IMR-90 (cell line): ENCODE results near the gene MAML3. TPM values are rescaled to one million over a fixed set of nuclear protein-coding genes. Genes with fewer than 3 reads are reported as not detected.

Experiments used
- ATAC-seq: fragments of 200-7000 bp; cut with Tn5 transposase; 2 replicates; pipeline ENCODE4 v1.9.1; 2020; ENCODE audit warnings: low read depth, mild to moderate bottlenecking, moderate library complexity
- BruUV-seq: library from RNA; stranded (reverse); fragments of 400-500 nt; replicated peaks from 2 replicates; lab custom pipeline; 2021; lab: Mats Ljungman, UMichigan
- CTCF ChIA-PET: fragments of 300-600 bp; formaldehyde crosslinking; extraction: SDS; loops from one replicate; lab custom pipeline; 2021; ENCODE audit warnings: antibody characterized with exemption; lab: Yijun Ruan, JAX
- POLR2A ChIA-PET: fragments of 300-600 bp; sonication (Branson Sonifier 250); formaldehyde crosslinking; loops from one replicate; lab custom pipeline; 2022; ENCODE audit warnings: antibody characterized with exemption; ENCODE audit not compliant: unreplicated experiment; lab: Charles Lee
- DNase-seq: peaks from one replicate; pipeline ENCODE4 v3.0.0; 2013
- H2AFZ ChIP-seq: replicated peaks from 2 replicates; pipeline ENCODE3; 2013; ENCODE audit warnings: low read length, mild to moderate bottlenecking; ENCODE audit not compliant: poor library complexity
- H2AK5ac ChIP-seq: 2 replicates; pipeline ENCODE4 v1.6.1; 2013; ENCODE audit warnings: low read depth, low read length, inconsistent platforms
- H2AK9ac ChIP-seq: replicated peaks from 2 replicates; pipeline ENCODE3; 2013; ENCODE audit warnings: mild to moderate bottlenecking, low read depth, low read length, moderate library complexity; ENCODE audit not compliant: poor library complexity
- H2BK120ac ChIP-seq: 2 replicates; pipeline ENCODE4 v1.6.1; 2013; ENCODE audit warnings: low read depth, low read length, inconsistent platforms
- H2BK15ac ChIP-seq: 3 replicates; pipeline ENCODE4 v1.6.1; 2013; ENCODE audit warnings: low read depth, low read length, inconsistent platforms
- H2BK20ac ChIP-seq: 2 replicates; pipeline ENCODE4 v1.6.1; 2013; ENCODE audit warnings: low read depth, mild to moderate bottlenecking, inconsistent platforms, low read length, moderate library complexity
- H2BK5ac ChIP-seq: 2 replicates; pipeline ENCODE4 v1.6.1; 2013; ENCODE audit warnings: mild to moderate bottlenecking, low read depth, low read length, inconsistent platforms; ENCODE audit not compliant: poor library complexity, severe bottlenecking
- H3K14ac ChIP-seq: replicated peaks from 2 replicates; pipeline ENCODE4 v1.6.1; 2013; ENCODE audit warnings: low read depth, low read length, inconsistent platforms
- H3K18ac ChIP-seq: 2 replicates; pipeline ENCODE4 v1.6.1; 2013; ENCODE audit warnings: low read depth, low read length, control low read depth
- H3K23ac ChIP-seq: 2 replicates; pipeline ENCODE4 v1.6.1; 2013; ENCODE audit warnings: low read depth, low read length, inconsistent platforms
- H3K27ac ChIP-seq: 2 replicates; pipeline ENCODE4 v1.5.1; 2013; ENCODE audit warnings: mild to moderate bottlenecking, control low read depth, low read length; ENCODE audit not compliant: insufficient read depth
- H3K27me3 ChIP-seq: 2 replicates; pipeline ENCODE4 v1.6.1; 2013; ENCODE audit warnings: low read length; ENCODE audit not compliant: control insufficient read depth, insufficient read depth
- H3K36me3 ChIP-seq: 2 replicates; pipeline ENCODE4 v1.6.1; 2013; ENCODE audit warnings: low read length, mixed read lengths; ENCODE audit not compliant: control insufficient read depth, insufficient read depth
- H3K4ac ChIP-seq: 2 replicates; pipeline ENCODE4 v1.6.1; 2013; ENCODE audit warnings: low read depth, low read length, inconsistent platforms
- H3K4me1 ChIP-seq: 2 replicates; pipeline ENCODE4 v1.6.1; 2013; ENCODE audit warnings: low read length, mixed read lengths; ENCODE audit not compliant: control insufficient read depth, insufficient read depth
- H3K4me2 ChIP-seq: 2 replicates; pipeline ENCODE4 v1.6.1; 2013; ENCODE audit warnings: low read depth, mild to moderate bottlenecking, control low read depth, low read length, moderate library complexity
- H3K4me3 ChIP-seq: 2 replicates; pipeline ENCODE4 v1.5.1; 2013; ENCODE audit warnings: low read depth, mild to moderate bottlenecking, control low read depth, low read length, moderate library complexity; ENCODE audit not compliant: insufficient read depth
- H3K56ac ChIP-seq: 2 replicates; pipeline ENCODE4 v1.6.1; 2013; ENCODE audit warnings: low read length, inconsistent platforms; ENCODE audit not compliant: insufficient read depth; ENCODE audit errors: extremely low read depth
- H3K79me1 ChIP-seq, 2 experiments: 2 replicates each; pipeline ENCODE4 v1.6.1; 2013; ENCODE audit warnings: low read length in 2 of 2, inconsistent platforms in 1 of 2, low read depth in 1 of 2
- H3K9ac ChIP-seq: 2 replicates; pipeline ENCODE4 v1.6.1; 2013; ENCODE audit warnings: low read depth, low read length, control low read depth
- H3K9me1 ChIP-seq: 2 replicates; pipeline ENCODE4 v1.6.1; 2013; ENCODE audit warnings: low read length, inconsistent platforms; ENCODE audit not compliant: insufficient read depth
- H3K9me3 ChIP-seq: 2 replicates; pipeline ENCODE4 v1.6.1; 2013; ENCODE audit warnings: low read length; ENCODE audit not compliant: control insufficient read depth, insufficient read depth
- H4K20me1 ChIP-seq: 2 replicates; pipeline ENCODE4 v1.6.1; 2013; ENCODE audit warnings: low read length, inconsistent platforms; ENCODE audit not compliant: insufficient read depth
- H4K5ac ChIP-seq: 2 replicates; pipeline ENCODE4 v1.6.1; 2013; ENCODE audit warnings: mild to moderate bottlenecking, low read depth, low read length, control low read depth
- H4K8ac ChIP-seq, 2 experiments: 2 replicates each; pipeline ENCODE4 v1.6.1; 2013; ENCODE audit warnings: low read depth in 2 of 2, low read length in 2 of 2, control low read depth in 1 of 2, inconsistent platforms in 1 of 2
- H4K91ac ChIP-seq: 2 replicates; pipeline ENCODE4 v1.6.1; 2013; ENCODE audit warnings: low read depth, low read length, inconsistent platforms; ENCODE audit not compliant: insufficient read depth
- BHLHE40 ChIP-seq: fragments of 150-350 bp; IDR thresholded peaks from 2 replicates; pipeline ENCODE4 v1.6.1; 2016; ENCODE audit warnings: mild to moderate bottlenecking, low read depth, low read length
- CEBPB ChIP-seq: IDR thresholded peaks from 2 replicates; pipeline ENCODE4 v1.6.1; 2012; ENCODE audit warnings: low read depth, low read length, improper control_type of control experiment
- CHD1 ChIP-seq: IDR thresholded peaks from 2 replicates; pipeline ENCODE4 v1.6.1; 2012; ENCODE audit warnings: low read depth, low read length, improper control_type of control experiment
- CTCF ChIP-seq: conservative IDR thresholded peaks from 2 replicates; pipeline ENCODE4 v1.5.1; 2012; ENCODE audit warnings: mild to moderate bottlenecking, low read depth, low read length, improper control_type of control experiment
- MAFK ChIP-seq: IDR thresholded peaks from 2 replicates; pipeline ENCODE4 v1.6.1; 2012; ENCODE audit warnings: low read depth, low read length, improper control_type of control experiment
- NFE2L2 ChIP-seq: fragments of 150-350 bp; IDR thresholded peaks from 2 replicates; pipeline ENCODE4 v1.6.1; 2016; ENCODE audit warnings: low read depth, mild to moderate bottlenecking, low read length
- RCOR1 ChIP-seq: IDR thresholded peaks from 2 replicates; pipeline ENCODE4 v1.6.1; 2012; ENCODE audit warnings: mild to moderate bottlenecking, low read length, improper control_type of control experiment; ENCODE audit not compliant: insufficient replicate concordance
- WGBS, 2 experiments: methylation state at CpG; one replicate each; pipeline versions ENCODE4 v1.1.5 to v1.1.7; 2013; ENCODE audit warnings: missing lambda C conversion rate in 2 of 2; ENCODE audit not compliant: insufficient read length in 1 of 2; ENCODE audit errors: extremely low coverage in 2 of 2; 5-methylcytosine and 5-hydroxymethylcytosine counted together
- dilution Hi-C: fragments of 300-500 bp; cut with HindIII; formaldehyde crosslinking; loops from one replicate; pipeline ENCODE4 v1.14.3; 2018; ENCODE audit warnings: low sequenced_read_pairs; ENCODE audit not compliant: unreplicated experiment
- in situ Hi-C: fragments of 300-500 bp; cut with MboI; formaldehyde crosslinking; loops from 3 replicates; pipeline ENCODE4 v1.14.3; 2019; ENCODE audit warnings: low sequenced_read_pairs, inconsistent platforms, mixed read lengths
- intact Hi-C: fragments of 100-400 bp; cut with micrococcal nuclease; formaldehyde crosslinking; loops from 2 replicates; pipeline ENCODE4 v1.10.0; 2022
- polyA plus RNA-seq, 3 experiments: library from polyadenylated mRNA; depleted of rRNA; stranded (reverse); fragments of >200 nt; gene quantifications; 2 replicates each; pipeline ENCODE4 v1.2.3, GENCODE V29; 2012; ENCODE audit warnings: low replicate concordance in 1 of 3
- total RNA-seq: library from RNA; depleted of rRNA; stranded (reverse); fragments of >200 nt; gene quantifications from 2 replicates; pipeline ENCODE4 v1.2.3, GENCODE V29; 2012
- TF ChIP-seq, protein P1 (sequence below): fragments of 150-350 bp; IDR thresholded peaks from 2 replicates; pipeline ENCODE4 v1.6.1; 2016; ENCODE audit warnings: low read depth, mild to moderate bottlenecking, low read length, moderate library complexity, borderline replicate concordance

The MAML3 gene
- total and polyA plus RNA-seq, 2 of the 4 experiments (the other 2 are of a cell fraction), result 0.90 to 1.7 TPM

DNA sequence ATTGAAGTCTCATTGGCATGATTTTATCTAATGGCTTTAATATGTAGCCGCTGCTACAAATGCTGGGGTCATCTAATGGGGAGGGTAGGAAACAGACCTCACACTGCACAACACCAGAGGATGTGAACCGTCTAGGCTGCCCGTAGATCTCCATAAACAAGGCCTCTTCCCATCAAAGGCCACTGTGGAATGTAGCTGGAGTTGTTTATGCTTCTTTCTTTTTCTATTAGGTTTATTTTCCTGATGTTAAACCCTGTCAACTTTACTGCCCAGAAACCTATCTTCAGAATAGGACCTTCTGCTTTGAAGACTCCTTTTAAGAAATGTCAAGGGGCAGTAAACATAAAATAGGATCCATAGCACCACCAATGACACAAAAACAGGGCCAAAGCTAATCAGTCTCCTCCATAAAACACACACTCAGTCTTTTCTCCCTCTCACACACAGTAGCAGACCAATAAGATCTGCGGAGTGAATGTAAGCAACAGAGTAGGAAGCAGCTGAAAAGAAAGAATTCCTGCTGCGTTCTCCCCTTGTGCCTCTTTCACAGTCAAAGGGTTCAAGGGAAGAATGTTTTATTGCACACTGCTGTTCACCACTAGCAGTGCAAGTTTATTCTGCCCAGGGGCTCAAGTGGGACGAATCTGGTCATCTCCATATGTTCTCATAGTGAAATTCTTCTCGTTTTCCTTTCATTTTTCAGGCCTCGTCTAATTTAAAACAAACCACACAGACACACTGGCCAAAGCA, 72.2 kb downstream of the MAML3 start:
- no peak overlapping the region; the same call in 1 of the 2 replicates for H3K4me3 ChIP-seq
- H4K5ac ChIP-seq, result peak overlapping the region; percentile 65
- peak overlapping the region; percentile 28 for H3K9ac ChIP-seq
- H2AK9ac ChIP-seq, result no peak overlapping the region
- dilution Hi-C loops (no loop called here), intact Hi-C loops (loop anchor here (5.0 kb wide), 1 partner anchor 55 kb away; no protein-coding TSS in a partner anchor), in situ Hi-C loops (no loop called here)
- H2AFZ ChIP-seq, result peak overlapping the region; percentile 85
- ChIA-PET CTCF (interaction anchor here (0.5 to 1.4 kb wide), 4 partner anchors 13 to 1861 kb away, joined by 3 to 6 read pairs (median 3); no protein-coding TSS in a partner anchor), POLR2A (no interaction called here)
- ATAC-seq (peak; percentile 51), DNase-seq (no peak)
- H3K56ac ChIP-seq, result peak overlapping the region; percentile 64
- peaks cover 36% of the 10 kb centered on the region for H3K4me1 ChIP-seq
- peak overlapping the region; percentile 46 for H2BK5ac ChIP-seq
- TF ChIP-seq MAFK (no peak), BHLHE40 (no peak), NFE2L2 (no peak), CHD1 (no peak), CEBPB (no peak), RCOR1 (no peak), CTCF (no peak)
- TF ChIP-seq, protein P1, sequence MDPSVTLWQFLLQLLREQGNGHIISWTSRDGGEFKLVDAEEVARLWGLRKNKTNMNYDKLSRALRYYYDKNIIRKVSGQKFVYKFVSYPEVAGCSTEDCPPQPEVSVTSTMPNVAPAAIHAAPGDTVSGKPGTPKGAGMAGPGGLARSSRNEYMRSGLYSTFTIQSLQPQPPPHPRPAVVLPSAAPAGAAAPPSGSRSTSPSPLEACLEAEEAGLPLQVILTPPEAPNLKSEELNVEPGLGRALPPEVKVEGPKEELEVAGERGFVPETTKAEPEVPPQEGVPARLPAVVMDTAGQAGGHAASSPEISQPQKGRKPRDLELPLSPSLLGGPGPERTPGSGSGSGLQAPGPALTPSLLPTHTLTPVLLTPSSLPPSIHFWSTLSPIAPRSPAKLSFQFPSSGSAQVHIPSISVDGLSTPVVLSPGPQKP, result no peak
- peak overlapping the region; percentile 91 for H2BK120ac ChIP-seq
- peak overlapping the region; percentile 79 for H3K4me2 ChIP-seq
- H2BK20ac ChIP-seq, result peak overlapping the region; percentile 83
- WGBS, 2 experiments, result 0% methylated on average over 2 of the region's 8 CpGs; no CpG with 5 or more reads in 1 of the 2 experiments
- peak overlapping the region; percentile 75 for H3K23ac ChIP-seq
- BruUV-seq, result no TSS peak
- H4K91ac ChIP-seq, result peak overlapping the region; percentile 79
- H3K36me3 ChIP-seq, result no peaks in the 10 kb centered on the region
- no peaks in the 10 kb centered on the region for H3K27me3 ChIP-seq
- peak overlapping the region; percentile 49 for H3K27ac ChIP-seq
- H3K9me3 ChIP-seq, result no peaks in the 10 kb centered on the region
- peak overlapping the region; percentile 56 for H3K18ac ChIP-seq
- peak overlapping the region; percentile 84 to 96; a peak in 3 of 4 replicates for H4K8ac ChIP-seq
- H4K20me1 ChIP-seq, result no peaks in the 10 kb centered on the region
- peak overlapping the region; percentile 94 for H2AK5ac ChIP-seq
- H3K4ac ChIP-seq, result peak overlapping the region; percentile 92
- peaks cover 14 to 42% of the 10 kb centered on the region in 2 experiments for H3K79me1 ChIP-seq
- H2BK15ac ChIP-seq, result peak overlapping the region; percentile 85; the same call in 2 of the 3 replicates
- peaks cover 18% of the 10 kb centered on the region for H3K9me1 ChIP-seq
- H3K14ac ChIP-seq, result peak overlapping the region; percentile 61
